ENCODE measurements around the gene CYSLTR2.

The CYSLTR2 gene

GRCh38 chr13:48707405-48707804 lies 53.7 kb downstream of the CYSLTR2 start:
- DNase-seq = no peak

- DNase-seq = no peak
Measured at GRCh38 chr13:48708764-48709163, 55.0 kb downstream of the CYSLTR2 start.

- DNase-seq = no peak
Measured at GRCh38 chr13:48709213-48709612, 55.5 kb downstream of the CYSLTR2 start.

- no peak for DNase-seq
Measured at GRCh38 chr13:48710160-48710559, 56.4 kb downstream of the CYSLTR2 start.

GRCh38 chr13:48712141-48712540 lies 58.4 kb downstream of the CYSLTR2 start:
- DNase-seq = no peak

GRCh38 chr13:48715977-48716376 lies 62.2 kb downstream of the CYSLTR2 start:
- DNase-seq = no peak

- no peak for DNase-seq
Measured at GRCh38 chr13:48720621-48721020, 66.9 kb downstream of the CYSLTR2 start.

GRCh38 chr13:48723168-48723567 lies 69.4 kb downstream of the CYSLTR2 start:
- no peak for DNase-seq

- no peak for DNase-seq
Measured at GRCh38 chr13:48725271-48725670, 71.5 kb downstream of the CYSLTR2 start.

GRCh38 chr13:48726711-48727110 lies 73.0 kb downstream of the CYSLTR2 start:
- no peak for DNase-seq

GRCh38 chr13:48727241-48728011 lies 73.7 kb downstream of the CYSLTR2 start:
- no peak for DNase-seq

GRCh38 chr13:48728226-48728625 lies 74.5 kb downstream of the CYSLTR2 start:
- DNase-seq = no peak

GRCh38 chr13:48728876-48729275 lies 75.1 kb downstream of the CYSLTR2 start:
- no peak for DNase-seq

- DNase-seq = no peak
Measured at GRCh38 chr13:48729856-48730255, 76.1 kb downstream of the CYSLTR2 start.

GRCh38 chr13:48731001-48731658 lies 77.4 kb downstream of the CYSLTR2 start:
- DNase-seq = no peak

- DNase-seq = no peak
Measured at GRCh38 chr13:48731957-48732569, 78.3 kb downstream of the CYSLTR2 start.

GRCh38 chr13:48733739-48734335 lies 80.1 kb downstream of the CYSLTR2 start:
- no peak for DNase-seq

- no peak for DNase-seq
Measured at GRCh38 chr13:48735571-48735970, 81.8 kb downstream of the CYSLTR2 start.

- DNase-seq = no peak
Measured at GRCh38 chr13:48737689-48738088, 84.0 kb downstream of the CYSLTR2 start.

- DNase-seq = no peak
Measured at GRCh38 chr13:48738311-48738710, 84.6 kb downstream of the CYSLTR2 start.

GRCh38 chr13:48739386-48739964 lies 85.7 kb downstream of the CYSLTR2 start:
- no peak for DNase-seq

GRCh38 chr13:48741377-48741776 lies 87.6 kb downstream of the CYSLTR2 start:
- no peak for DNase-seq

GRCh38 chr13:48746821-48747220 lies 93.1 kb downstream of the CYSLTR2 start:
- DNase-seq = no peak
